ENCODE data around the gene FZR1. TPM values are rescaled to one million over a fixed set of nuclear protein-coding genes. Genes with fewer than 3 reads are reported as not detected.

FZR1 gene
- total RNA-seq, 1 experiment from 2014 or later = 51.4 TPM

- Histone ChIP-seq H3K23ac (ENCODE audit: insufficient read length, low read depth, low read length) (no peak overlapping the region), H3K14ac (ENCODE audit: insufficient read depth, low read length) (no peak overlapping the region), H3K79me1 (ENCODE audit: insufficient read depth, low read depth, low read length, poor library complexity, severe bottlenecking) (no peaks in the 10 kb centered on the region), H2BK15ac (ENCODE audit: low read depth, low read length) (no peak overlapping the region), H4K20me1 (ENCODE audit: control insufficient read depth, insufficient read depth, insufficient read length) (no peaks in the 10 kb centered on the region), H2BK5ac (ENCODE audit: insufficient read length, low read length) (no peak overlapping the region), H3K56ac (ENCODE audit: insufficient read length, low read depth, low read length) (no peak overlapping the region), H3K4me1 (ENCODE audit: insufficient read depth, low read length) (no peaks in the 10 kb centered on the region), H3K27ac (ENCODE audit: insufficient read length, low read depth, low read length) (no peak overlapping the region), H4K5ac (ENCODE audit: insufficient read length, low read depth, low read length) (no peak overlapping the region), H2AK5ac (ENCODE audit: insufficient read length, low read length) (no peak overlapping the region), H4K8ac (replicated peaks; ENCODE audit: insufficient read length, low read depth, low read length) (no peak overlapping the region), H2BK20ac (ENCODE audit: low read depth, low read length, poor library complexity, severe bottlenecking) (no peak overlapping the region), H3K27me3 (ENCODE audit: insufficient read depth, low read length) (no peaks in the 10 kb centered on the region), H3T11ph (ENCODE audit: low read length) (no peak overlapping the region), H3K18ac (ENCODE audit: insufficient read length, low read depth, low read length) (no peak overlapping the region), H3K9me3 (ENCODE audit: control insufficient read depth, low read depth, low read length) (no peaks in the 10 kb centered on the region), H3K9ac (ENCODE audit: extremely low read depth, insufficient read length, low read length) (no peak overlapping the region), H2AFZ (ENCODE audit: low read length) (no peak overlapping the region), H3K4ac (ENCODE audit: low read depth, low read length) (no peak overlapping the region), H3K4me2 (ENCODE audit: insufficient read depth, insufficient read length, low read length) (no peak overlapping the region), H2BK12ac (ENCODE audit: insufficient read length, low read depth, low read length) (no peak overlapping the region), H4K91ac (ENCODE audit: insufficient read length, low read depth, low read length) (no peak overlapping the region), H3K23me2 (ENCODE audit: insufficient read length, low read depth, low read length, poor library complexity, severe bottlenecking) (no peaks in the 10 kb centered on the region), H2BK120ac (ENCODE audit: low read depth, low read length, poor library complexity, severe bottlenecking) (no peak overlapping the region), H3K79me2 (ENCODE audit: insufficient read depth, low read length) (no peaks in the 10 kb centered on the region)
- no CpG with 5 or more reads among the region's 28 CpGs for WGBS (ENCODE audit: extremely low coverage, insufficient read length, low lambda C conversion rate)
- peak; percentile 53 for TF ChIP-seq CTCF (conservative IDR thresholded peaks at IDR 0.05)
- Mint-ChIP-seq H3K4me3 (no peak overlapping the region), H3K4me1 (no peaks in the 10 kb centered on the region), H3K36me3 (ENCODE audit: insufficient read depth in 1 of 3, low read depth in 3 of 3) (peaks cover 12 to 36% (median 33%) of the 10 kb centered on the region in 3 experiments; a peak in 6 of 7 replicates), H3K27ac (no peak overlapping the region), H3K27me3 (ENCODE audit: low read depth) (no peaks in the 10 kb centered on the region), H3K9me3 (no peaks in the 10 kb centered on the region)
- no peak for DNase-seq
Measured at GRCh38 chr19:3526507-3527237, 20.6 kb downstream of the FZR1 start.

All from H9 (cell line).